Activated CD8-positive, alpha-beta memory T cell treated with anti-CD3 and anti-CD28 coated beads, Interleukin-2, amount 50 U/mL, for 1 hour (primary cell): ENCODE results near the gene BGN.

Experiments used
- DNase-seq: peaks from one replicate; pipeline ENCODE4 v3.0.0-alpha.2; 2020; ENCODE audit errors: extremely low read depth

Gene BGN

GRCh38 chrX:153482376-153483015 is 12.3 kb upstream of the BGN start:
- DNase-seq: no peak

- DNase-seq: no peak
Measured at GRCh38 chrX:153485396-153486080, 9.2 kb upstream of the BGN start.

GRCh38 chrX:153486171-153486570 is 8.6 kb upstream of the BGN start:
- DNase-seq: no peak

GRCh38 chrX:153487590-153488071 is 7.1 kb upstream of the BGN start:
- DNase-seq: no peak

GRCh38 chrX:153488231-153488914 is 6.4 kb upstream of the BGN start:
- no peak for DNase-seq

GRCh38 chrX:153490217-153490930 is 4.4 kb upstream of the BGN start:
- DNase-seq: no peak

GRCh38 chrX:153491351-153491914 is 3.3 kb upstream of the BGN start:
- DNase-seq: no peak

- DNase-seq: no peak
Measured at GRCh38 chrX:153491918-153492317, 2.9 kb upstream of the BGN start.

- no peak for DNase-seq
Measured at GRCh38 chrX:153492543-153492942, 2.2 kb upstream of the BGN start.

- DNase-seq: no peak
Measured at GRCh38 chrX:153493085-153493484, 1.7 kb upstream of the BGN start.

- no peak for DNase-seq
Measured at GRCh38 chrX:153494061-153494460, 719 bp upstream of the BGN start.

- no peak for DNase-seq
Measured at GRCh38 chrX:153495362-153495751, 577 bp downstream of the BGN start.

- DNase-seq: no peak
Measured at GRCh38 chrX:153495903-153496589, 1.3 kb downstream of the BGN start.

GRCh38 chrX:153496590-153496959 is 1.8 kb downstream of the BGN start:
- DNase-seq: no peak

- DNase-seq: no peak
Measured at GRCh38 chrX:153498453-153498852, 3.7 kb downstream of the BGN start.

- DNase-seq: no peak
Measured at GRCh38 chrX:153499341-153499740, 4.6 kb downstream of the BGN start.

GRCh38 chrX:153499876-153500275 is 5.1 kb downstream of the BGN start:
- no peak for DNase-seq

- no peak for DNase-seq
Measured at GRCh38 chrX:153500676-153501280, 6.0 kb downstream of the BGN start.

- no peak for DNase-seq
Measured at GRCh38 chrX:153501530-153501929, 6.8 kb downstream of the BGN start.

- DNase-seq: no peak
Measured at GRCh38 chrX:153502131-153502530, 7.4 kb downstream of the BGN start.

GRCh38 chrX:153502796-153503195 is 8.0 kb downstream of the BGN start:
- DNase-seq: no peak
